GM12891 (cell line): ENCODE measurements around the gene CPSF4L.

Source experiments
- PAX5 ChIP-seq: IDR thresholded peaks from 2 replicates; pipeline ENCODE4 v1.6.1; 2011; ENCODE audit warnings: low read length, moderate library complexity, mild to moderate bottlenecking; ENCODE audit not compliant: insufficient read depth, severe bottlenecking
- POLR2A ChIP-seq: IDR thresholded peaks from 2 replicates; pipeline ENCODE4 v1.6.1; 2011; ENCODE audit warnings: low read depth, low read length, control low read depth
- POU2F2 ChIP-seq: IDR thresholded peaks from 2 replicates; pipeline ENCODE4 v1.6.1; 2011; ENCODE audit warnings: low read depth, mild to moderate bottlenecking, control low read depth, low read length, moderate library complexity
- SPI1 ChIP-seq: IDR thresholded peaks from 2 replicates; pipeline ENCODE4 v1.6.1; 2011; ENCODE audit warnings: low read depth, low read length, control low read depth

DNA sequence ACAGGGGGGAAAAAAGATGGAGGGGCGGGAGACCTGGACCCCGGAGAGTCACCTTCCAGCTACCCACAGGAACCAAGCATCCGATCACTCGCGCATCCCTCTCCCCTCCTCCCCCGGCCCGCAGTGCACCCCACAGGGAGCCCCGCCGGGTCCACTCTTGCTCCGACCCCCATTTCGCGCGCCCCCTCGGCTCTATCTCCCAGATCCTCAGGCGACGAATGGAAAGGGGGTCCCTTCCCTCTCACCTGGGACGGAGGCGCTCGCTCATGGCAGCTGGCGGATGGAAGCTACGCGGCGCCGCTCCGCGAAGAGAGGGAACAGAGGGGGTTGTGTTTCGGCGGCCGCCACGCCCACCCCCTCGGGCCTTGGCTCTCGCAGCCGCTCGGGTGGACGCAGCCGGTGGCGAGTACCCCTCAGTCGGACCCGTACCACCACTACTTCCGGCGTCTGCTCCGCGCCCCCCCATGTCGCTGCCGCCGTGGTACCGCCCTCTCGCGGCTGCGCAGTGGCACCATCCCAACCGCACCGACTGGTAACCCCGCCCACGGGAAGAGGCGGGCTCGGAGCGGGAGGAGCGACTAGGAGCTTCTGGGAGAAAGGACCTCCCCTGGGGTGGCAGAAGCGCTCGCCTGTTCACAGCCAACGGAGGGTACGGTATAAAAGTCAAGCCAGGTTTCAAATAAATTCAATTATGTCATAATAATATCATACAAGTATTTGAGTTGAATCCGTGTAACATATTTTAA is 29.7 kb downstream of the CPSF4L start:
- TF ChIP-seq POLR2A (no peak; the same call in 1 of the 2 replicates), SPI1 (no peak), PAX5 (no peak), POU2F2 (no peak)
